ENCODE results near the gene NEDD8.

DNA sequence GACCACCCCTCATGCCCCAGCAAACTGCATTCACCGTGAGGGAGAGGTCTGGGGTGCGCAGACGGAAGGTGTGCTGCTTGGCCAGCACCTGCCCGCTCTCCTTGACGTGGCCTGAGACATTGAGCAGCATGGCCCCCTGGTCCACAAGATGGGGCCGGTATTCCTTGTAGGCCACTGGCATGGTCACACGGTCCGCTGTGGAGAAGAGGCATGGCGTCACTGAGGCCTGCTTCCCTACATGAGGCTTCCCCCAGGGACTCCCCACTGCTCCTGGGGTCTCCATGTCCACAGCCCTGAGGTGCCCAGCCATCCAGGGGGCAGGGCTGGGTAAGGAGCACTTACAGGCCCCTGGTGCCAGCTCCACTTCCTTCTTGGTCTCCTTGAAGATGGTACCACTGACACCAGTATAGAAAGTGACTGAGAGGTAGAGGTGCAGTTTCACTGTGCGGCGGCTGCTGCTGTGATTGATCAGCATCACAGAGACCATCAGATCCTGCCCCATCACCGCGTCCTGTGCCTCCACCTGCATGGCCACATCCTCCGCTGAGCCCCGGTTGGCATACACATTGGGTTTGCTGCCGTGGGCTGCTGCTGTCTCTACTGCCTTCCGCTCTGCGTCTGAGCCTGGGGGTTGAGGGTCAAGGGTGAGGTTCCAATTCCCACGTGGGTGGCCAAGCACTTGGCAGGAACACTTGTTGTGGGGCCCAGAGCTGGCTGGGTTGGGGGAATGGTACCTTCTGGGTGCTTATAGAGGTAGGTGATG lies 22.6 kb upstream of the NEDD8 start:
- TF ChIP-seq CTCF (conservative IDR thresholded peaks at IDR 0.05 in 1 of 2, IDR thresholded peaks at IDR 0.05 in 1 of 2; ENCODE audit: low read depth in 1 of 2, low read length in 2 of 2): no peak
- no peak for TF ChIP-seq EZH2 (IDR thresholded peaks at IDR 0.05; ENCODE audit: low read length, missing control alignments)

Measured in fibroblast of lung (primary cell).